H1 (cell line): Measurements from ENCODE around the gene ADIPOR2.

ENCODE experiments used
- ATF3 ChIP-seq: IDR thresholded peaks from 2 replicates; pipeline ENCODE4 v1.6.1; 2011; ENCODE audit warnings: low read depth, mild to moderate bottlenecking, low read length; ENCODE audit not compliant: insufficient read depth
- CBX8 ChIP-seq: fragments of 300-800, 300-1000 bp; sonication (generic); IDR thresholded peaks from 2 replicates; pipeline ENCODE4 v1.7.1; 2016; ENCODE audit warnings: low read depth, low read length, borderline replicate concordance
- CTCF ChIP-seq, 3 experiments: IDR thresholded peaks; 1 replicate in 2 of 3; 2 replicates in 1 of 3; pipeline versions ENCODE4 v1.5.1 to v1.6.1; 2011; ENCODE audit warnings: low read length in 3 of 3, mild to moderate bottlenecking in 3 of 3, inconsistent platforms in 2 of 3, low read depth in 1 of 3, moderate library complexity in 1 of 3; ENCODE audit not compliant: insufficient read depth in 1 of 3; ENCODE audit errors: control extremely low read depth in 1 of 3
- EGR1 ChIP-seq: IDR thresholded peaks from 2 replicates; pipeline ENCODE4 v1.6.1; 2011; ENCODE audit warnings: low read depth, low read length, borderline replicate concordance
- PHF8 ChIP-seq: fragments of 200-600 bp; sonication (generic); conservative IDR thresholded peaks from 2 replicates; pipeline ENCODE4 v1.7.1; 2012; ENCODE audit warnings: low read depth, mild to moderate bottlenecking, inconsistent platforms, low read length, moderate library complexity
- POLR2A ChIP-seq, 2 experiments: IDR thresholded peaks; 1 replicate in 1 of 2; 2 replicates in 1 of 2; pipeline ENCODE4 v1.6.1; 2011; ENCODE audit warnings: low read depth in 2 of 2, low read length in 2 of 2, mild to moderate bottlenecking in 2 of 2; ENCODE audit errors: control extremely low read depth in 1 of 2
- POLR2AphosphoS5 ChIP-seq: IDR thresholded peaks from 2 replicates; pipeline ENCODE4 v1.6.1; 2011; ENCODE audit warnings: low read depth, low read length
- SIN3A ChIP-seq, 2 experiments: IDR thresholded peaks in 1 of 2; conservative IDR thresholded peaks in 1 of 2; 2 replicates each; pipeline ENCODE4 v1.6.1; 2011 to 2012; ENCODE audit warnings: low read length in 2 of 2, improper control_type of control experiment in 1 of 2, low read depth in 1 of 2, mild to moderate bottlenecking in 1 of 2
- SIX5 ChIP-seq: IDR thresholded peaks from 2 replicates; pipeline ENCODE4 v1.6.1; 2011; ENCODE audit warnings: mild to moderate bottlenecking, low read depth, low read length
- SP2 ChIP-seq: IDR thresholded peaks from 2 replicates; pipeline ENCODE4 v1.6.1; 2012; ENCODE audit warnings: mild to moderate bottlenecking, low read length, inconsistent platforms
- TF ChIP-seq, protein P1 (sequence below): IDR thresholded peaks from 2 replicates; pipeline ENCODE4 v1.6.1; 2012; ENCODE audit warnings: low read length, inconsistent platforms
- TF ChIP-seq, protein P2 (sequence below): fragments of 300-600 bp; sonication (generic); IDR thresholded peaks from 2 replicates; pipeline ENCODE4 v1.7.1; 2012; ENCODE audit warnings: low read length, moderate library complexity, mild to moderate bottlenecking, inconsistent platforms; ENCODE audit not compliant: insufficient replicate concordance

GRCh38 chr12:1778911-1779310, 88.0 kb downstream of the ADIPOR2 start:
- TF ChIP-seq SP2 (no peak), SIX5 (no peak), CBX8 (no peak), POLR2A (IDR thresholded peaks at IDR 0.05; ENCODE audit: control extremely low read depth in 1 of 2, low read depth in 2 of 2, low read length in 2 of 2) (no peak), EGR1 (no peak), SIN3A (conservative IDR thresholded peaks at IDR 0.05 in 1 of 2, IDR thresholded peaks at IDR 0.05 in 1 of 2; ENCODE audit: low read depth in 1 of 2, low read length in 2 of 2) (no peak), CTCF (IDR thresholded peaks at IDR 0.05; ENCODE audit: control extremely low read depth in 1 of 3, insufficient read depth in 1 of 3, low read depth in 1 of 3, low read length in 3 of 3) (no peak), ATF3 (no peak), PHF8 (no peak), POLR2AphosphoS5 (no peak)
- TF ChIP-seq, protein P1, sequence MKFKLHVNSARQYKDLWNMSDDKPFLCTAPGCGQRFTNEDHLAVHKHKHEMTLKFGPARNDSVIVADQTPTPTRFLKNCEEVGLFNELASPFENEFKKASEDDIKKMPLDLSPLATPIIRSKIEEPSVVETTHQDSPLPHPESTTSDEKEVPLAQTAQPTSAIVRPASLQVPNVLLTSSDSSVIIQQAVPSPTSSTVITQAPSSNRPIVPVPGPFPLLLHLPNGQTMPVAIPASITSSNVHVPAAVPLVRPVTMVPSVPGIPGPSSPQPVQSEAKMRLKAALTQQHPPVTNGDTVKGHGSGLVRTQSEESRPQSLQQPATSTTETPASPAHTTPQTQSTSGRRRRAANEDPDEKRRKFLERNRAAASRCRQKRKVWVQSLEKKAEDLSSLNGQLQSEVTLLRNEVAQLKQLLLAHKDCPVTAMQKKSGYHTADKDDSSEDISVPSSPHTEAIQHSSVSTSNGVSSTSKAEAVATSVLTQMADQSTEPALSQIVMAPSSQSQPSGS: no peak
- TF ChIP-seq, protein P2, sequence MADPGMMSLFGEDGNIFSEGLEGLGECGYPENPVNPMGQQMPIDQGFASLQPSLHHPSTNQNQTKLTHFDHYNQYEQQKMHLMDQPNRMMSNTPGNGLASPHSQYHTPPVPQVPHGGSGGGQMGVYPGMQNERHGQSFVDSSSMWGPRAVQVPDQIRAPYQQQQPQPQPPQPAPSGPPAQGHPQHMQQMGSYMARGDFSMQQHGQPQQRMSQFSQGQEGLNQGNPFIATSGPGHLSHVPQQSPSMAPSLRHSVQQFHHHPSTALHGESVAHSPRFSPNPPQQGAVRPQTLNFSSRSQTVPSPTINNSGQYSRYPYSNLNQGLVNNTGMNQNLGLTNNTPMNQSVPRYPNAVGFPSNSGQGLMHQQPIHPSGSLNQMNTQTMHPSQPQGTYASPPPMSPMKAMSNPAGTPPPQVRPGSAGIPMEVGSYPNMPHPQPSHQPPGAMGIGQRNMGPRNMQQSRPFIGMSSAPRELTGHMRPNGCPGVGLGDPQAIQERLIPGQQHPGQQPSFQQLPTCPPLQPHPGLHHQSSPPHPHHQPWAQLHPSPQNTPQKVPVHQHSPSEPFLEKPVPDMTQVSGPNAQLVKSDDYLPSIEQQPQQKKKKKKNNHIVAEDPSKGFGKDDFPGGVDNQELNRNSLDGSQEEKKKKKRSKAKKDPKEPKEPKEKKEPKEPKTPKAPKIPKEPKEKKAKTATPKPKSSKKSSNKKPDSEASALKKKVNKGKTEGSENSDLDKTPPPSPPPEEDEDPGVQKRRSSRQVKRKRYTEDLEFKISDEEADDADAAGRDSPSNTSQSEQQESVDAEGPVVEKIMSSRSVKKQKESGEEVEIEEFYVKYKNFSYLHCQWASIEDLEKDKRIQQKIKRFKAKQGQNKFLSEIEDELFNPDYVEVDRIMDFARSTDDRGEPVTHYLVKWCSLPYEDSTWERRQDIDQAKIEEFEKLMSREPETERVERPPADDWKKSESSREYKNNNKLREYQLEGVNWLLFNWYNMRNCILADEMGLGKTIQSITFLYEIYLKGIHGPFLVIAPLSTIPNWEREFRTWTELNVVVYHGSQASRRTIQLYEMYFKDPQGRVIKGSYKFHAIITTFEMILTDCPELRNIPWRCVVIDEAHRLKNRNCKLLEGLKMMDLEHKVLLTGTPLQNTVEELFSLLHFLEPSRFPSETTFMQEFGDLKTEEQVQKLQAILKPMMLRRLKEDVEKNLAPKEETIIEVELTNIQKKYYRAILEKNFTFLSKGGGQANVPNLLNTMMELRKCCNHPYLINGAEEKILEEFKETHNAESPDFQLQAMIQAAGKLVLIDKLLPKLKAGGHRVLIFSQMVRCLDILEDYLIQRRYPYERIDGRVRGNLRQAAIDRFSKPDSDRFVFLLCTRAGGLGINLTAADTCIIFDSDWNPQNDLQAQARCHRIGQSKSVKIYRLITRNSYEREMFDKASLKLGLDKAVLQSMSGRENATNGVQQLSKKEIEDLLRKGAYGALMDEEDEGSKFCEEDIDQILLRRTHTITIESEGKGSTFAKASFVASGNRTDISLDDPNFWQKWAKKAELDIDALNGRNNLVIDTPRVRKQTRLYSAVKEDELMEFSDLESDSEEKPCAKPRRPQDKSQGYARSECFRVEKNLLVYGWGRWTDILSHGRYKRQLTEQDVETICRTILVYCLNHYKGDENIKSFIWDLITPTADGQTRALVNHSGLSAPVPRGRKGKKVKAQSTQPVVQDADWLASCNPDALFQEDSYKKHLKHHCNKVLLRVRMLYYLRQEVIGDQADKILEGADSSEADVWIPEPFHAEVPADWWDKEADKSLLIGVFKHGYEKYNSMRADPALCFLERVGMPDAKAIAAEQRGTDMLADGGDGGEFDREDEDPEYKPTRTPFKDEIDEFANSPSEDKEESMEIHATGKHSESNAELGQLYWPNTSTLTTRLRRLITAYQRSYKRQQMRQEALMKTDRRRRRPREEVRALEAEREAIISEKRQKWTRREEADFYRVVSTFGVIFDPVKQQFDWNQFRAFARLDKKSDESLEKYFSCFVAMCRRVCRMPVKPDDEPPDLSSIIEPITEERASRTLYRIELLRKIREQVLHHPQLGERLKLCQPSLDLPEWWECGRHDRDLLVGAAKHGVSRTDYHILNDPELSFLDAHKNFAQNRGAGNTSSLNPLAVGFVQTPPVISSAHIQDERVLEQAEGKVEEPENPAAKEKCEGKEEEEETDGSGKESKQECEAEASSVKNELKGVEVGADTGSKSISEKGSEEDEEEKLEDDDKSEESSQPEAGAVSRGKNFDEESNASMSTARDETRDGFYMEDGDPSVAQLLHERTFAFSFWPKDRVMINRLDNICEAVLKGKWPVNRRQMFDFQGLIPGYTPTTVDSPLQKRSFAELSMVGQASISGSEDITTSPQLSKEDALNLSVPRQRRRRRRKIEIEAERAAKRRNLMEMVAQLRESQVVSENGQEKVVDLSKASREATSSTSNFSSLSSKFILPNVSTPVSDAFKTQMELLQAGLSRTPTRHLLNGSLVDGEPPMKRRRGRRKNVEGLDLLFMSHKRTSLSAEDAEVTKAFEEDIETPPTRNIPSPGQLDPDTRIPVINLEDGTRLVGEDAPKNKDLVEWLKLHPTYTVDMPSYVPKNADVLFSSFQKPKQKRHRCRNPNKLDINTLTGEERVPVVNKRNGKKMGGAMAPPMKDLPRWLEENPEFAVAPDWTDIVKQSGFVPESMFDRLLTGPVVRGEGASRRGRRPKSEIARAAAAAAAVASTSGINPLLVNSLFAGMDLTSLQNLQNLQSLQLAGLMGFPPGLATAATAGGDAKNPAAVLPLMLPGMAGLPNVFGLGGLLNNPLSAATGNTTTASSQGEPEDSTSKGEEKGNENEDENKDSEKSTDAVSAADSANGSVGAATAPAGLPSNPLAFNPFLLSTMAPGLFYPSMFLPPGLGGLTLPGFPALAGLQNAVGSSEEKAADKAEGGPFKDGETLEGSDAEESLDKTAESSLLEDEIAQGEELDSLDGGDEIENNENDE: no peak
